ENCODE measurements around the gene BCL10. TPM values are rescaled to one million over a fixed set of nuclear protein-coding genes. Genes with fewer than 3 reads are reported as not detected.

The BCL10 gene
- total RNA-seq, 1 experiment from 2014 or later = 26.1 TPM

DNA sequence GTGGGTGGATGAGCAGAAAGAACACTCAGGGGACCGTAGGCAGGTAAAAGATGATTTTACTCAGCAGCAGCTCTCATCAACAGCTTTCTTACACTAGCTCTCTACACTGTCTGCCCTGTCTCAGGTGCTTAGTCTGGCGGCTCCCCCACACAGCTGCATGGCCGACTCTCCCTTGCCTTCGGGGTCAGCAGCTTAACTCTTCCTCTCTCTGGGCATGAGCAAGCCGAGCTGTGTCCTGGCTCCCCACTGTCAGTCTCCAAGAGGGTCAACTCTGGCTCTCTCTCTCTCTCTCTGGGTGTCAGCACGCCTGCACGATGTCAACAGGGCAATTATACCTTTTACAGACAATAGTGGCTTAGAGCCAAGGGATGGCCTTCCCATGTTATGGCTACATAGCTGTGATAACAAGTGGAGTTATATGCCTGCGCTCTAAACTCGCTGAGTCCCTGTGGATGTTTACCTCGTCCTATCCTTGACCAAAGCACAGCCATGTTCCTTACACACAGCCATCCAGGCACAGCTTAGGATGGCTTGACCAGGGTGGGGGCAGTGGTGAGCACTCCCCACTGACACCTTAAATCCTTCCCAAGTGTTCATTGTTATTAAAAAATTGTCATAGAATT, 3.1 kb upstream of the BCL10 start:
- WGBS (ENCODE audit: extremely low coverage, insufficient read length, low lambda C conversion rate) = no CpG with 5 or more reads among the region's 10 CpGs
- Histone ChIP-seq H4K8ac (replicated peaks; ENCODE audit: insufficient read length, low read depth, low read length) (no peak overlapping the region), H2AK5ac (ENCODE audit: insufficient read length, low read length) (no peak overlapping the region), H3K14ac (ENCODE audit: insufficient read depth, low read length) (no peak overlapping the region), H2BK20ac (ENCODE audit: low read depth, low read length, poor library complexity, severe bottlenecking) (no peak overlapping the region), H2BK15ac (ENCODE audit: low read depth, low read length) (no peak overlapping the region), H4K91ac (ENCODE audit: insufficient read length, low read depth, low read length) (no peak overlapping the region), H3K9me3 (ENCODE audit: control insufficient read depth, low read depth, low read length) (no peaks in the 10 kb centered on the region), H3K79me2 (ENCODE audit: insufficient read depth, low read length) (no peaks in the 10 kb centered on the region; the same call in 1 of the 2 replicates), H2BK120ac (ENCODE audit: low read depth, low read length, poor library complexity, severe bottlenecking) (no peak overlapping the region), H3K23me2 (ENCODE audit: insufficient read length, low read depth, low read length, poor library complexity, severe bottlenecking) (peaks cover 6% of the 10 kb centered on the region), H2AFZ (ENCODE audit: low read length) (no peak overlapping the region), H4K5ac (ENCODE audit: insufficient read length, low read depth, low read length) (no peak overlapping the region), H2BK12ac (ENCODE audit: insufficient read length, low read depth, low read length) (no peak overlapping the region), H2BK5ac (ENCODE audit: insufficient read length, low read length) (no peak overlapping the region), H3K27ac (ENCODE audit: insufficient read length, low read depth, low read length) (no peak overlapping the region), H3K56ac (ENCODE audit: insufficient read length, low read depth, low read length) (no peak overlapping the region), H3K79me1 (ENCODE audit: insufficient read depth, low read depth, low read length, poor library complexity, severe bottlenecking) (no peaks in the 10 kb centered on the region), H3K9ac (ENCODE audit: extremely low read depth, insufficient read length, low read length) (no peak overlapping the region), H3K4ac (ENCODE audit: low read depth, low read length) (no peak overlapping the region), H3K18ac (ENCODE audit: insufficient read length, low read depth, low read length) (no peak overlapping the region), H3K4me2 (ENCODE audit: insufficient read depth, insufficient read length, low read length) (no peak overlapping the region), H4K20me1 (ENCODE audit: control insufficient read depth, insufficient read depth, insufficient read length) (no peaks in the 10 kb centered on the region), H3K4me1 (ENCODE audit: insufficient read depth, low read length) (0 out of 2 replicates have a peak, but pooled peaks cover 2% of the 10 kb centered on the region), H3K23ac (ENCODE audit: insufficient read length, low read depth, low read length) (no peak overlapping the region), H3K27me3 (ENCODE audit: insufficient read depth, low read length) (no peaks in the 10 kb centered on the region), H3T11ph (ENCODE audit: low read length) (no peak overlapping the region)
- H3K9me3 Mint-ChIP-seq = no peaks in the 10 kb centered on the region
- no peak for DNase-seq
- TF ChIP-seq, protein P1, sequence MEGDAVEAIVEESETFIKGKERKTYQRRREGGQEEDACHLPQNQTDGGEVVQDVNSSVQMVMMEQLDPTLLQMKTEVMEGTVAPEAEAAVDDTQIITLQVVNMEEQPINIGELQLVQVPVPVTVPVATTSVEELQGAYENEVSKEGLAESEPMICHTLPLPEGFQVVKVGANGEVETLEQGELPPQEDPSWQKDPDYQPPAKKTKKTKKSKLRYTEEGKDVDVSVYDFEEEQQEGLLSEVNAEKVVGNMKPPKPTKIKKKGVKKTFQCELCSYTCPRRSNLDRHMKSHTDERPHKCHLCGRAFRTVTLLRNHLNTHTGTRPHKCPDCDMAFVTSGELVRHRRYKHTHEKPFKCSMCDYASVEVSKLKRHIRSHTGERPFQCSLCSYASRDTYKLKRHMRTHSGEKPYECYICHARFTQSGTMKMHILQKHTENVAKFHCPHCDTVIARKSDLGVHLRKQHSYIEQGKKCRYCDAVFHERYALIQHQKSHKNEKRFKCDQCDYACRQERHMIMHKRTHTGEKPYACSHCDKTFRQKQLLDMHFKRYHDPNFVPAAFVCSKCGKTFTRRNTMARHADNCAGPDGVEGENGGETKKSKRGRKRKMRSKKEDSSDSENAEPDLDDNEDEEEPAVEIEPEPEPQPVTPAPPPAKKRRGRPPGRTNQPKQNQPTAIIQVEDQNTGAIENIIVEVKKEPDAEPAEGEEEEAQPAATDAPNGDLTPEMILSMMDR (conservative IDR thresholded peaks at IDR 0.05) = no peak
- H3K27me3 Mint-ChIP-seq (ENCODE audit: low read depth) = no peaks in the 10 kb centered on the region
- H3K27ac Mint-ChIP-seq = peak overlapping the region in 1 of 3 experiments; percentile 19; a peak in 2 of 7 replicates
- peaks cover 0 to 2% (median 0%) of the 10 kb centered on the region in 3 experiments; a peak in 1 of 7 replicates for H3K36me3 Mint-ChIP-seq (ENCODE audit: insufficient read depth in 1 of 3, low read depth in 3 of 3)
- H3K4me3 Mint-ChIP-seq = no peak overlapping the region
- peaks cover 36 to 43% of the 10 kb centered on the region in 2 experiments for H3K4me1 Mint-ChIP-seq

All from H9 (cell line).